HEK293T (cell line): ENCODE measurements around the gene PECR.

Experiments used
- ARNT ChIP-seq: fragments of 450-650 bp; IDR thresholded peaks from 2 replicates; pipeline ENCODE4 v1.6.1; 2017; ENCODE audit warnings: mild to moderate bottlenecking
- BHLHE40 ChIP-seq: fragments of 450-650 bp; IDR thresholded peaks from 2 replicates; pipeline ENCODE4 v1.6.1; 2016; ENCODE audit warnings: mild to moderate bottlenecking, moderate library complexity, borderline replicate concordance
- ELF4 ChIP-seq: fragments of 450-650 bp; IDR thresholded peaks from 2 replicates; pipeline ENCODE4 v1.6.1; 2017; ENCODE audit warnings: antibody characterized with exemption
- FOXM1 ChIP-seq: fragments of 450-650 bp; IDR thresholded peaks from 2 replicates; pipeline ENCODE4 v1.6.1; 2017; ENCODE audit warnings: mild to moderate bottlenecking, borderline replicate concordance
- LEF1 ChIP-seq: fragments of 450-650 bp; IDR thresholded peaks from 2 replicates; pipeline ENCODE4 v1.6.1; 2017; ENCODE audit warnings: mild to moderate bottlenecking, borderline replicate concordance
- SP1 ChIP-seq: fragments of 450-650 bp; IDR thresholded peaks from 2 replicates; pipeline ENCODE4 v1.6.1; 2017
- SUZ12 ChIP-seq: fragments of 450-650 bp; IDR thresholded peaks from 2 replicates; pipeline ENCODE4 v1.6.1; 2016; ENCODE audit warnings: mild to moderate bottlenecking
- TARDBP ChIP-seq: fragments of 450-650 bp; IDR thresholded peaks from 2 replicates; pipeline ENCODE4 v1.6.1; 2016
- ZNF384 ChIP-seq: fragments of 450-650 bp; IDR thresholded peaks from 2 replicates; pipeline ENCODE4 v1.6.1; 2016

GRCh38 chr2:216030216-216030615 is 51.4 kb downstream of the PECR start:
- TF ChIP-seq SP1 (no peak), ARNT (no peak), BHLHE40 (no peak), LEF1 (no peak), SUZ12 (no peak), FOXM1 (no peak), ZNF384 (no peak), TARDBP (no peak), ELF4 (no peak)
